CD4-positive, alpha-beta T cell treated with Interleukin-4 for 1 hour (primary cell): Measurements from ENCODE around the gene ZHX3.

Experiments used
- DNase-seq, 2 donors: peaks; one replicate each; pipeline ENCODE4 v3.0.0-alpha.2; 2020 to 2022

The ZHX3 gene

GRCh38 chr20:41290804-41291389 is 26.6 kb downstream of the ZHX3 start:
- no peak for DNase-seq

- DNase-seq, result no peak
Observed at GRCh38 chr20:41287327-41287726, 30.2 kb downstream of the ZHX3 start.

GRCh38 chr20:41286240-41286851 is 31.2 kb downstream of the ZHX3 start:
- DNase-seq, result no peak

- no peak for DNase-seq
Observed at GRCh38 chr20:41279546-41280225, 37.8 kb downstream of the ZHX3 start.

GRCh38 chr20:41278936-41279335 is 38.6 kb downstream of the ZHX3 start:
- no peak for DNase-seq

GRCh38 chr20:41277049-41277448 is 40.5 kb downstream of the ZHX3 start:
- no peak for DNase-seq

- DNase-seq, result no peak
Observed at GRCh38 chr20:41276317-41276751, 41.2 kb downstream of the ZHX3 start.

GRCh38 chr20:41275301-41275731 is 42.2 kb downstream of the ZHX3 start:
- no peak for DNase-seq

- no peak for DNase-seq
Observed at GRCh38 chr20:41274152-41274551, 43.4 kb downstream of the ZHX3 start.

- no peak for DNase-seq
Observed at GRCh38 chr20:41273445-41273844, 44.1 kb downstream of the ZHX3 start.

- no peak for DNase-seq
Observed at GRCh38 chr20:41272339-41272738, 45.2 kb downstream of the ZHX3 start.

GRCh38 chr20:41268917-41269652 is 48.4 kb downstream of the ZHX3 start:
- no peak for DNase-seq

GRCh38 chr20:41268402-41268801 is 49.1 kb downstream of the ZHX3 start:
- no peak for DNase-seq

GRCh38 chr20:41265938-41266337 is 51.6 kb downstream of the ZHX3 start:
- DNase-seq, result no peak

GRCh38 chr20:41264819-41265218 is 52.7 kb downstream of the ZHX3 start:
- no peak for DNase-seq

- DNase-seq, result no peak
Observed at GRCh38 chr20:41261790-41262717, 55.5 kb downstream of the ZHX3 start.

- DNase-seq, result no peak
Observed at GRCh38 chr20:41261260-41261659, 56.3 kb downstream of the ZHX3 start.

GRCh38 chr20:41260734-41261220 is 56.8 kb downstream of the ZHX3 start:
- DNase-seq, result no peak

GRCh38 chr20:41259309-41259708 is 58.2 kb downstream of the ZHX3 start:
- no peak for DNase-seq

- no peak for DNase-seq
Observed at GRCh38 chr20:41258474-41258873, 59.1 kb downstream of the ZHX3 start.

GRCh38 chr20:41256516-41256915 is 61.0 kb downstream of the ZHX3 start:
- no peak for DNase-seq

GRCh38 chr20:41255655-41256054 is 61.9 kb downstream of the ZHX3 start:
- DNase-seq, result no peak
